Stimulated activated naive CD8-positive, alpha-beta T cell treated with anti-CD3 and anti-CD28 coated beads, Interleukin-15, Interleukin-2, amounts not matched to agents 100 U/mL and 50 U/mL, for 24 hours (primary cell): Measurements from ENCODE around the gene HSP90AB1.
A peak's percentile ranks its signal among the peaks of the same experiment; 100 is the strongest.
"Not testable (repeated sequence)": the region's sequence is repeated elsewhere in the genome, so short reads cannot be mapped to it uniquely, and the experiment has no call there.

Experiments used
- ATAC-seq: fragments of 150-1000 bp; cut with Tn5 transposase; one replicate; pipeline ENCODE4 v1.10.0; 2021
- DNase-seq: peaks from one replicate; pipeline ENCODE4 v3.0.0; 2021

The HSP90AB1 gene

GRCh38 chr6:44222486-44223318 lies 24.2 kb upstream of the HSP90AB1 start:
- peak; percentile 38 for DNase-seq
- ATAC-seq, result peak; percentile 11

GRCh38 chr6:44223319-44224028 lies 23.4 kb upstream of the HSP90AB1 start, which contains the start of gene SLC29A1:
Gene SLC29A1, plus strand, starts transcription at chr6:44223595. Its CDS starts 3,719 bp downstream, at chr6:44227314.
- ATAC-seq, result peak; percentile 70
- DNase-seq, result peak; percentile 91

GRCh38 chr6:44224029-44224964 lies 22.6 kb upstream of the HSP90AB1 start:
- ATAC-seq (no peak), DNase-seq (peak; percentile 24)

- DNase-seq (no peak), ATAC-seq (no peak)
These were observed 22.0 kb upstream of the HSP90AB1 start for GRCh38 chr6:44224965-44225305.

GRCh38 chr6:44225579-44226325 lies 21.1 kb upstream of the HSP90AB1 start:
- DNase-seq, result no peak
- no peak for ATAC-seq

GRCh38 chr6:44226368-44227147 lies 20.3 kb upstream of the HSP90AB1 start:
- ATAC-seq, result no peak
- no peak for DNase-seq

- ATAC-seq (no peak), DNase-seq (no peak)
These were observed 19.6 kb upstream of the HSP90AB1 start for GRCh38 chr6:44227148-44227793.

GRCh38 chr6:44228031-44228430 lies 18.9 kb upstream of the HSP90AB1 start:
- ATAC-seq, result no peak
- DNase-seq, result no peak

GRCh38 chr6:44228433-44228832 lies 18.5 kb upstream of the HSP90AB1 start:
- no peak for ATAC-seq
- no peak for DNase-seq

GRCh38 chr6:44228836-44229235 lies 18.1 kb upstream of the HSP90AB1 start:
- ATAC-seq, result no peak
- no peak for DNase-seq

- ATAC-seq (no peak), DNase-seq (no peak)
These were observed 17.4 kb upstream of the HSP90AB1 start for GRCh38 chr6:44229376-44230033.

- no peak for ATAC-seq
- no peak for DNase-seq
These were observed 16.7 kb upstream of the HSP90AB1 start for GRCh38 chr6:44230034-44230675.

GRCh38 chr6:44231426-44231825 lies 15.5 kb upstream of the HSP90AB1 start:
- ATAC-seq, DNase-seq: not testable (repeated sequence)

- no peak for ATAC-seq
- DNase-seq, result no peak
These were observed 14.0 kb upstream of the HSP90AB1 start for GRCh38 chr6:44232676-44233566.

- no peak for ATAC-seq
- DNase-seq, result no peak
These were observed 13.3 kb upstream of the HSP90AB1 start for GRCh38 chr6:44233567-44234100.

GRCh38 chr6:44234101-44235025 lies 12.5 kb upstream of the HSP90AB1 start:
- DNase-seq, result peak; percentile 43
- ATAC-seq, result no peak

- no peak for ATAC-seq
- DNase-seq, result no peak
These were observed 11.6 kb upstream of the HSP90AB1 start for GRCh38 chr6:44235269-44235668.
